Measurements from ENCODE around the gene HBEGF.

HBEGF gene

DNA sequence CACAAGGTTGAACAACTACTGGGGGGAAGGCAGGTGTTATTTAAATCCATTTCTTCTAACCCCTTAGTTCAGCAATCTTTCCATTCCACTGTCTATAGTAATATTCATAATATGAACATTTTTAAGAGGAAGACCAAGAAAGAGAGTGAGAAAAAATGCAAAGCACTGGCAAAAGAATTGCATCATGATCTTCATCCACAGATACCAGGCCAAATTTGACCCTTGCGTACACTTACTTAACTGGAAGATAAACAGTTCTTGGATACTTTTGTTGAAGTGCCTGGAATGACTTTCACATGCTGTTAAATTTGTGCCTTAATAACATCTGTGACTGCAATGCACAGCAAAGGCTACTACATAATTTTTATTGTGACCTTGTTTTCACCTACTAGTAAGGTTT lies 45.3 kb downstream of the HBEGF start:
- no peak for DNase-seq

- no peak for DNase-seq
These were observed 47.3 kb downstream of the HBEGF start for GRCh38 chr5:140299056-140299455.

DNA sequence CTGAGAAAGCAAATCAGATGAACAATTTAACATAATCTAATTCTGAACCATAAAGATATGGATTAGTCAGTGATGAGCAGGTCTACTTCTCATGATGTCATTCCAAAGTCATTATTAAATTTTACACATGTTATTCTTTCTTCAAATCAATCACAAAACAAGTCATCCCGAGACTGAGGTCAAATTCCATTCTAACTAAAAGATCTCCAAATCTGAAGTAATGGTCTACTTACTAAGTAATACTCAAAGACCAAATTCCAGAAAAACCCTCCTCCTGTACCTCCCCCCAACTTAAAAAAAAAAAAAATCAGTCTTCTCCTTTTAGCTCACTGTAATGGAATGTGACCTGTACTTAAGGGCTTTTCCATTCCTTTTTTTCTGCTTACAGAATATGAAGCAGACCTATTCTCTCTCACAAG lies 48.2 kb downstream of the HBEGF start:
- peak; percentile 31 to 71 for DNase-seq

GRCh38 chr5:140297283-140297682 lies 49.1 kb downstream of the HBEGF start:
- no peak for DNase-seq

- no peak for DNase-seq
These were observed 50.1 kb downstream of the HBEGF start for GRCh38 chr5:140296289-140296688.

- peak; percentile 52 to 84 for DNase-seq
These were observed 51.0 kb downstream of the HBEGF start for GRCh38 chr5:140295414-140295813.

GRCh38 chr5:140294753-140295152 lies 51.6 kb downstream of the HBEGF start:
- DNase-seq, result no peak

GRCh38 chr5:140293849-140294100 lies 52.6 kb downstream of the HBEGF start:
- no peak for DNase-seq

DNA sequence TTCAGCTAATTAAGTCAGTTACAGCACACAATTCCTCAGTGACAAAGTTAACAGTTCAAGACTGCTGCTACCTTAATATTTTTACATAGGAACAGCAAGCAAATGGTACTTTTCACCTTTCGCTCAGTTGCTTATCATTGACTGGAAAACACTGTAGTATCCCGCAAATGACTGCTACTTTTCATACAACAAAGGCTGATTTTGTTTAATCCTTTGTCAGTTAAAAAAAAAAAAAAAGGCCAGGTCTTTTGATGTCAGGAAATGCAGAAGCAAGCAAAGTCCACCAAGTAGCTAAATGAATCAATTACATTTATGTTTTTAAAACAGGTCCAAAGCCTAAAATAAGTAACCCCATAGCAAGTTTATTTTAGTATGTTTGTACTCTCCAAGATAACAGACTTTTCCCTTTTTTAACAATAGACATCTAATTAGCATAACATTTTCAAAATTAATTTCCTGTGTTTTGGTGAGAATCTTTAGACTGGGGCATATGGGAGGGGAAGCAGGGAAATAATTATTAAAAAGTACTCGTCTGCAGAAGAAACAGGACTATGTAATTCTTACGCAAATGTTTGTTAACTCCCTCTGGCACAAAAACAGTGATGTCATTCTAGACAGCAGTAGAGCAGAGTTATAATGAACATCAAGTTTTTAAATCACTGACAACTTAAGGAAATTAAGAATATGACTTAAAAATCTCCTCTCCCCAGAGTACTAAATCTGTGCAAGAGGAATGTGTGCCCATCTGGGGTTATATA lies 53.1 kb downstream of the HBEGF start:
- DNase-seq, result no peak

DNA sequence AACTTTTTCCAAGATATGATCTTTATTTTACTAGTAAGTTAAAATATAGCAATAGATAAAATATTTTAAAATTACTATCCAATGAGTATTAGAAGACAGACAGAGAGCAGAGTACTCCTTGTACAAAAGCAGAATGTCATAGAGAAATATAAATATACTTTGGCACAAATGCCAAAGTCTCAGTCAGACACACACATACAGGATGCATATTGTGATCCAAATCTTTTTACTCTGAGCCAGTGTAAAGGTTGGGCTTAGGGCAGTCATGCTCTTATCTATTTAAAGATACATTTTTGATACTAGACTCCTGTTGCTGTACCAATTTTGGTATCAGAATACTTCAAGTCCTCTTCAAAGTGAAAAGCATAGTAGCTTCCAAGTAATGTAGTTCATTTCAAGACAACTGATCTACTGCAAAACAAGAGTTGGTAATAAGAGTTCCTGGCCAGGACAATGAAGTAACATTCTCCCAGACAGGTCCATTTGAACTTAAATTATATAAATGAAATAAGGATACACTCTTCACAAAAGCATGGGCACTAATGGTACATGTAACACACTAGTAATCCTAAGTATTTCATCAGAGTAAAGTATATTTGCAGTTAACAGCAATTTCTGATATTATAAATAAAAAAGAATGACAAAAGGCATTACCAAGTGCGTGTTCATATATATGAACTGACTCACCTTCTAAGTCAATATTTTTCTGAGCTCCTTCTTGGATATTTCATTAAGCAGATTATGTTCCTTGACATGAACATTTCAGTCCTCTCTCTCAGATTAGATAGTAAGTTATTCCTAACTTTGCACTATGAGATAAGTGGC lies 54.0 kb downstream of the HBEGF start:
- DNase-seq, result no peak

DNA sequence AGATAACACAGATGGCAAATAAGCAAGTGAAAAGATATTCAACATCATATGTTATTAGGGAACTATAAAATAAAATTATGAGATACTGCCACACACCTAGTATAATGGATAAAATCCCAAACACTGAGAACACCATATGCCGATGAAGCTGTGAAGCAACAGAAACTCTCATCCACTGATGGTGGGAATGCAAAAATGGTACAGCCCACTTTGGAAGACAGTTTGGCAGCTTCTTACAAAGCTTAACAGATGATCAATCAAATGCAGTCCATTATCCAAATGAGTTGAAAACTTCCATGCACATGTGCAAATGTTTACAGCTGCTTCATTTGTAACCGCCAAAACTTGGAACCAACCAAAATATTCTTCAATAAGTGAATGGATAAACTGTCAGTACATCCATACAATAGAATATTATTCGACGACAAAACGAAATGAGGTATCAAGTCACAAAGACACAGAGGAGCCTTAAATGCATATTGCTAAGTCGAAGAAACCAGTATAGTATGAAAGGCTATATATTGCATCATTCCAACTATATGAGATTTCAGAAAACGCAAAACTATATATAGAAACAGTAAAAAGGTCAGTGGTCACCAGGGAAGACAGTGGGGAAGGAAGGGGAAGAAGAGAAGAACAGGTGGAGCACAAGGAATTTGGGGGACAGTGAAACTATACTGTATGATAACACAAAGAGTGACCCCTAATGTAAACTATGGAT lies 58.4 kb downstream of the HBEGF start:
- DNase-seq, result no peak

DNA sequence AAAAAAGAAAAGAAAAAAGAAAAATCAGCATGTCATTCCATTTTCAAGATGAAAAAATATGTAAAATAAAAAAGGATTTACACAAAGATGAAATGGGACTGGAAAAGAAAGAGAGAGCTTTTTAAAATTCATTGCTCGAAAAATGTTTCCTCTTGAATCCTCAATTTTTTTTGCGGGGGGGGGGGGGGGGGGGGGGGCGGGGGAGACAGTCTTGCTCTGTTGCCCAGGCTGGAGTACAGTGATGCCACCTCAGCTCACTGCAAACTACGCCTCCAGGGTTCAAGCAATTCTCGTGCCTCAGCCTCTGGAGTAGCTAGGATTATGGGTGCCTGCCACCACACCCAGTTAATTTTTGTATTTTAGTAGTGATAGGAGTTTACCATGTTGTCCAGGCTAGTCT lies 60.0 kb downstream of the HBEGF start:
- no peak for DNase-seq

DNA sequence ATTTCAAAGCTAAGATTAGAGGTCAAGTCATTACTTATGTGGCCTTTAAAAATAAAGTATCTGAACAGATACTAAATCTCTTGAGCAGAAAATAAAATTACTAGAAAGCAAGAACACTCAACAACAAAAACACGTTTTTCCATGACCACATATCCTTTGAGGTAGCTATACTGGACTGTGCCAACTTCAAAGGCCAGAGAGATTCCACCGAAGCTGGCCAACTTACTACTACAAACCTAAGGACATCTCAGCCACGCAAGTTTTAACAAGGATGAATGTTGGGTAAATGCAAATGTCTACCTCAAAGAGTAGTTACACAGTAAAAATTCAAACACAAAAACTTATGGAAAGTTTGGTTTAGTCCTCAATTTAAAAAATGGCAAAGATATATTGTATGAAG lies 62.4 kb downstream of the HBEGF start:
- no peak for DNase-seq

Measured in SW 1271 (cell line).